PC-9 (cell line): ENCODE measurements around the gene CORO1A. TPM values are rescaled to one million over a fixed set of nuclear protein-coding genes. Genes with fewer than 3 reads are reported as not detected.

Experiments
- BruUV-seq: library from RNA; stranded (reverse); fragments of 400-500 nt; replicated peaks from 2 replicates; lab custom pipeline; 2021; lab: Mats Ljungman, UMichigan
- CTCF ChIA-PET: fragments of 300-600 bp; sonication (Branson Sonifier 250); formaldehyde crosslinking; loops from one replicate; lab custom pipeline; 2022; ENCODE audit warnings: antibody characterized with exemption; lab: Charles Lee
- POLR2A ChIA-PET: fragments of 300-600 bp; sonication (Branson Sonifier 250); formaldehyde crosslinking; loops from one replicate; lab custom pipeline; 2022; ENCODE audit warnings: antibody characterized with exemption; ENCODE audit not compliant: unreplicated experiment; lab: Charles Lee
- DNase-seq, 2 experiments: peaks; one replicate each; pipeline versions ENCODE4 v3.0.0 to v3.0.0-alpha.2; 2015 to 2022; ENCODE audit warnings: mixed read lengths in 1 of 2
- H2AFZ ChIP-seq: fragments of 200-600 bp; sonication (generic); 2 replicates; pipeline ENCODE4 v1.8.1; 2017; ENCODE audit warnings: antibody characterized with exemption
- H3F3A ChIP-seq: fragments of 200-600 bp; sonication (generic); 2 replicates; pipeline ENCODE4 v1.8.1; 2017; ENCODE audit warnings: antibody characterized with exemption, mild to moderate bottlenecking, low read depth; ENCODE audit not compliant: insufficient read depth
- H3K27ac ChIP-seq: fragments of 200-600 bp; sonication (generic); 2 replicates; pipeline ENCODE4 v1.6.1; 2016; ENCODE audit warnings: mixed run types
- H3K27me3 ChIP-seq: fragments of 200-600 bp; sonication (generic); 2 replicates; pipeline ENCODE4 v1.6.1; 2016; ENCODE audit warnings: low read depth, mixed run types; ENCODE audit not compliant: insufficient read depth
- H3K36me3 ChIP-seq: fragments of 200-600 bp; sonication (generic); 2 replicates; pipeline ENCODE4 v1.6.1; 2016; ENCODE audit warnings: low read depth, mixed run types
- H3K4me1 ChIP-seq: fragments of 200-600 bp; sonication (generic); replicated peaks from 2 replicates; pipeline ENCODE4 v1.6.1; 2016; ENCODE audit warnings: mixed run types; ENCODE audit not compliant: insufficient read depth
- H3K4me2 ChIP-seq: fragments of 200-600 bp; sonication (generic); 2 replicates; pipeline ENCODE4 v1.6.1; 2017; ENCODE audit warnings: mixed run types
- H3K4me3 ChIP-seq: fragments of 200-600 bp; sonication (generic); 2 replicates; pipeline ENCODE4 v1.6.1; 2016; ENCODE audit warnings: mixed run types
- H3K79me2 ChIP-seq: fragments of 200-600 bp; sonication (generic); 2 replicates; pipeline ENCODE4 v1.6.1; 2017; ENCODE audit warnings: low read depth, mixed run types
- H3K9me2 ChIP-seq: fragments of 200-600 bp; sonication (generic); 2 replicates; pipeline ENCODE4 v1.8.1; 2017; ENCODE audit warnings: mild to moderate bottlenecking; ENCODE audit not compliant: insufficient read depth
- H3K9me3 ChIP-seq: fragments of 200-600 bp; sonication (generic); 2 replicates; pipeline ENCODE4 v1.8.1; 2016; ENCODE audit warnings: low read depth; ENCODE audit not compliant: insufficient read depth
- H4K20me1 ChIP-seq: fragments of 200-600 bp; sonication (generic); 2 replicates; pipeline ENCODE4 v1.8.1; 2017; ENCODE audit not compliant: insufficient read depth
- CTCF ChIP-seq: fragments of 200-600 bp; sonication (generic); conservative IDR thresholded peaks from 2 replicates; pipeline ENCODE4 v1.6.1; 2017; ENCODE audit warnings: mixed run types, antibody characterized with exemption, mild to moderate bottlenecking, moderate library complexity
- EZH2 ChIP-seq: fragments of 200-600 bp; sonication (generic); IDR thresholded peaks from 2 replicates; pipeline ENCODE4 v1.8.0; 2017; ENCODE audit warnings: antibody characterized with exemption, low read depth
- intact Hi-C: fragments of 100-400 bp; cut with micrococcal nuclease; formaldehyde crosslinking; loops from one replicate; pipeline ENCODE4 v1.10.0; 2022; ENCODE audit not compliant: unreplicated experiment
- total RNA-seq: library from RNA; stranded (reverse); gene quantifications from 2 replicates; pipeline ENCODE4 v1.2.3, GENCODE V29; 2021

The CORO1A gene
- total RNA-seq, 1 experiment from 2014 or later, result 7.9 TPM

GRCh38 chr16:30139583-30140481 is 43.6 kb upstream of the CORO1A start:
- Histone ChIP-seq H3K4me1 (no peaks in the 10 kb centered on the region), H3K9me3 (no peaks in the 10 kb centered on the region), H3K4me2 (no peak overlapping the region), H2AFZ (no peak overlapping the region), H3K27me3 (no peaks in the 10 kb centered on the region), H3K27ac (no peak overlapping the region), H3K9me2 (no peaks in the 10 kb centered on the region), H3K4me3 (no peak overlapping the region), H3F3A (no peaks in the 10 kb centered on the region; the same call in 1 of the 2 replicates), H3K79me2 (no peaks in the 10 kb centered on the region), H4K20me1 (no peaks in the 10 kb centered on the region), H3K36me3 (no peaks in the 10 kb centered on the region)
- ChIA-PET POLR2A (interaction anchor here (0.7 kb wide), 1 partner anchor 22 kb away, joined by 3 read pairs; no protein-coding TSS in a partner anchor), CTCF (no interaction called here)
- TF ChIP-seq CTCF, result no peak
- no peak for TF ChIP-seq EZH2
- intact Hi-C loops, result no loop called here
- BruUV-seq, result no TSS peak
- no peak for DNase-seq

DNA sequence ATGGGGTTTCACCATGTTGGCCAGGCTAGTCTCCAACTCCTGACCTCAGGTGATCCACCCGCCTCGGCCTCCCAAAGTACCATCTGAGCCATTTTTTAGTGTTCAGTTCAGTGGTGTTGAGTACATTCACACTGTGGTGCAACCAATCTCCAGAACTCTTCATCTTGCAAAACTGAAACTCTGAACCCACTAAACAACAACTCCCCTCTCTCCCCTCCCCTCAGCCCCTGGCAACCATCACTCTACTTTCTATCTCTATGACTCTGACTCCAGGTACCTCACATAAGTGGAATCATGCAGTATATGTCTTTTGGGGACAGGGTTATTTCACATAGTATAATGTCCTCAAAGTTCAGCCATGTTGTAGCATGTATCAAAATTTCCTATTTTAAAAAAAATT is 41.7 kb upstream of the CORO1A start:
- ChIA-PET CTCF (no interaction called here), POLR2A (interaction anchor here (0.7 kb wide), 1 partner anchor 25 kb away, joined by 9 read pairs; no protein-coding TSS in a partner anchor)
- H3K4me1 ChIP-seq, result no peaks in the 10 kb centered on the region
- H4K20me1 ChIP-seq, result no peaks in the 10 kb centered on the region
- no peaks in the 10 kb centered on the region; the same call in 1 of the 2 replicates for H3F3A ChIP-seq
- H3K9me2 ChIP-seq, result no peaks in the 10 kb centered on the region
- no TSS peak for BruUV-seq
- no peaks in the 10 kb centered on the region for H3K27me3 ChIP-seq
- intact Hi-C loops, result no loop called here
- no peak overlapping the region for H3K27ac ChIP-seq
- H3K9me3 ChIP-seq, result no peaks in the 10 kb centered on the region
- no peak for TF ChIP-seq EZH2
- TF ChIP-seq CTCF, result no peak
- no peak overlapping the region for H3K4me2 ChIP-seq
- H3K36me3 ChIP-seq, result no peaks in the 10 kb centered on the region
- no peak for DNase-seq
- H2AFZ ChIP-seq, result no peak overlapping the region
- H3K4me3 ChIP-seq, result no peak overlapping the region
- H3K79me2 ChIP-seq, result no peaks in the 10 kb centered on the region

DNA sequence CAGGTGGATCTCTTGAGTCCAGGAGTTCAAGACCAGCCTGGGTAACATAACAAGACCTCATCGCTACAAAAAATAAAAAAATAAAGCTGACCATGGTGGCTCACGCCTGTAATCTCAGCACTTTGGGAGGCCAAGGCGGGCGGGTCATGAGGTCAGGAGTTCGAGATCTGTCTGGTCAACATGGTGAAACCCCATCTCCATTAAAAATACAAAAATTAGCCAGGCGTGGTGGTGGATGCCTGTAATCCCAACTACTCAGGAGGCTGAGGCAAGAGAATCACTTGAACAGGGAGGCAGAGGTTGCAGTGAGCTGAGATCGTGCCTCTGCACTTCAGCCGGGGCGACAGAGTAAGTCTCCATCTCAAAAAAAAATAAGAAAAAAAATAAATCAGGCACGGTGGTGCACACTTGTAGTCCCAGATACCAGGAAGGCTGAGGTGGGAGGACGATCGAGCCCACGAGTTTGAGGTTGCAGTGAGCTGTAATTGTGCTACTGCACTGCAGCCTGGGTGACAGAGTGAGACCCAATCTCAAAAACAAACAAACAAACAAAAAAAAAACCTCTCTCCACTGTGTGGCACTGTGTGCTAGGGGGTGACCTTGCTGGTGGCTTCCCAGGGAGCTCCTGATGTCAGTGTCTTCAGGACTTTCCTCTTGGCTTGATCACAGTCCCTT is 40.6 kb upstream of the CORO1A start:
- Histone ChIP-seq H3K4me2 (no peak overlapping the region), H3K27ac (no peak overlapping the region), H3K9me2 (no peaks in the 10 kb centered on the region), H3K36me3 (no peaks in the 10 kb centered on the region), H3K79me2 (no peaks in the 10 kb centered on the region), H4K20me1 (no peaks in the 10 kb centered on the region), H3K9me3 (no peaks in the 10 kb centered on the region), H3K27me3 (no peaks in the 10 kb centered on the region), H3K4me3 (no peak overlapping the region), H2AFZ (no peak overlapping the region), H3K4me1 (no peaks in the 10 kb centered on the region), H3F3A (no peaks in the 10 kb centered on the region; the same call in 1 of the 2 replicates)
- TF ChIP-seq CTCF (peak; percentile 60), EZH2 (no peak)
- BruUV-seq, result no TSS peak
- POLR2A ChIA-PET, result interaction anchor here (0.6 to 0.7 kb wide), 2 partner anchors 287 to 301 kb away, joined by 4 read pairs; partner anchors contain the start of gene DCTPP1
- CTCF ChIA-PET, result interaction anchor here (0.6 to 1.0 kb wide), 4 partner anchors 18 to 501 kb away, joined by 3 to 5 read pairs (median 4); no protein-coding TSS in a partner anchor
- DNase-seq, result peak; percentile 34 to 58
- intact Hi-C loops, result no loop called here
